CD4-positive, alpha-beta T cell treated with Interleukin-6 for 4 hours (primary cell): ENCODE measurements around the gene TRDMT1.

Experiments
- DNase-seq: peaks from one replicate; pipeline ENCODE4 v3.0.0-alpha.2; 2020; ENCODE audit warnings: mixed read lengths

The TRDMT1 gene

GRCh38 chr10:17171141-17171641 lies 30.3 kb downstream of the TRDMT1 start:
- DNase-seq, result no peak

- no peak for DNase-seq
These were observed 31.7 kb downstream of the TRDMT1 start for GRCh38 chr10:17169803-17170202.

GRCh38 chr10:17166699-17167098 lies 34.8 kb downstream of the TRDMT1 start:
- DNase-seq, result no peak

GRCh38 chr10:17162828-17163227 lies 38.6 kb downstream of the TRDMT1 start:
- no peak for DNase-seq

- DNase-seq, result no peak
These were observed 39.7 kb downstream of the TRDMT1 start for GRCh38 chr10:17161775-17162174.

GRCh38 chr10:17157024-17157423 lies 44.4 kb downstream of the TRDMT1 start:
- DNase-seq, result no peak

- DNase-seq, result no peak
These were observed 45.6 kb downstream of the TRDMT1 start for GRCh38 chr10:17155826-17156225.

GRCh38 chr10:17154116-17154515 lies 47.4 kb downstream of the TRDMT1 start:
- DNase-seq, result no peak

- no peak for DNase-seq
These were observed 48.2 kb downstream of the TRDMT1 start for GRCh38 chr10:17153321-17153720.

GRCh38 chr10:17151716-17152115 lies 49.8 kb downstream of the TRDMT1 start:
- DNase-seq, result no peak

GRCh38 chr10:17147884-17148489 lies 53.5 kb downstream of the TRDMT1 start:
- no peak for DNase-seq

GRCh38 chr10:17146892-17147291 lies 54.6 kb downstream of the TRDMT1 start:
- no peak for DNase-seq

GRCh38 chr10:17145239-17145638 lies 56.2 kb downstream of the TRDMT1 start:
- no peak for DNase-seq

GRCh38 chr10:17144757-17145156 lies 56.7 kb downstream of the TRDMT1 start:
- DNase-seq, result peak; percentile 36

GRCh38 chr10:17144032-17144431 lies 57.4 kb downstream of the TRDMT1 start:
- no peak for DNase-seq

- no peak for DNase-seq
These were observed 58.3 kb downstream of the TRDMT1 start for GRCh38 chr10:17143055-17143690.

GRCh38 chr10:17141504-17142229 lies 59.8 kb downstream of the TRDMT1 start:
- no peak for DNase-seq

- DNase-seq, result no peak
These were observed 61.1 kb downstream of the TRDMT1 start for GRCh38 chr10:17140386-17140761.

- no peak for DNase-seq
These were observed 62.9 kb downstream of the TRDMT1 start for GRCh38 chr10:17138460-17139042.

- DNase-seq, result no peak
These were observed 66.7 kb downstream of the TRDMT1 start for GRCh38 chr10:17134737-17135260.

GRCh38 chr10:17134282-17134681 lies 67.2 kb downstream of the TRDMT1 start:
- no peak for DNase-seq

GRCh38 chr10:17129741-17130140 lies 71.7 kb downstream of the TRDMT1 start, which contains the start of gene CUBN:
Gene CUBN, minus strand, starts transcription at chr10:17129811. Its CDS starts 46 bp downstream, at chr10:17129765.
- DNase-seq, result no peak

GRCh38 chr10:17128261-17128660 lies 73.2 kb downstream of the TRDMT1 start:
- no peak for DNase-seq
